Liver (tissue), 9 donors: ENCODE results near the gene SH3PXD2A. TPM values are rescaled to one million over a fixed set of nuclear protein-coding genes. Genes with fewer than 3 reads are reported as not detected.
A peak's percentile ranks its signal among the peaks of the same experiment; 100 is the strongest.

Source experiments
- DNase-seq: peaks from one replicate; pipeline ENCODE4 v3.0.0-alpha.2; 2017; ENCODE audit warnings: low spot score
- H3K27ac ChIP-seq, 2 donors: one replicate each; pipeline ENCODE4 v1.7.0; 2013; ENCODE audit warnings: inconsistent platforms in 2 of 2, low read length in 2 of 2, control low read depth in 1 of 2, low read depth in 1 of 2, mild to moderate bottlenecking in 1 of 2
- H3K27me3 ChIP-seq, 4 donors: one replicate each; pipeline versions ENCODE4 v1.6.1 to v1.7.0; 2013; ENCODE audit warnings: low read length in 3 of 4, inconsistent platforms in 1 of 4, mild to moderate bottlenecking in 1 of 4, moderate library complexity in 1 of 4; ENCODE audit not compliant: control insufficient read depth in 4 of 4, insufficient read depth in 4 of 4
- H3K36me3 ChIP-seq, 4 donors: one replicate each; pipeline versions ENCODE4 v1.6.1 to v1.7.0; 2013; ENCODE audit warnings: low read length in 3 of 4, mild to moderate bottlenecking in 3 of 4, low read depth in 1 of 4, moderate library complexity in 1 of 4; ENCODE audit not compliant: control insufficient read depth in 4 of 4, insufficient read depth in 3 of 4
- H3K4me1 ChIP-seq, 4 donors: one replicate each; pipeline versions ENCODE4 v1.6.1 to v1.7.0; 2013; ENCODE audit warnings: low read length in 3 of 4, mild to moderate bottlenecking in 3 of 4, moderate library complexity in 1 of 4; ENCODE audit not compliant: control insufficient read depth in 4 of 4, insufficient read depth in 4 of 4
- H3K4me3 ChIP-seq, 3 donors: one replicate each; pipeline versions ENCODE4 v1.6.1 to v1.7.0; 2013; ENCODE audit warnings: low read length in 3 of 3, control low read depth in 1 of 3, low read depth in 1 of 3, mild to moderate bottlenecking in 1 of 3
- H3K9ac ChIP-seq, 2 donors: one replicate each; pipeline ENCODE4 v1.7.0; 2013; ENCODE audit warnings: low read length in 2 of 2, mild to moderate bottlenecking in 2 of 2, moderate library complexity in 2 of 2, control low read depth in 1 of 2, low read depth in 1 of 2
- H3K9me3 ChIP-seq, 4 donors: one replicate each; pipeline versions ENCODE4 v1.6.1 to v1.7.0; 2013; ENCODE audit warnings: low read length in 3 of 4; ENCODE audit not compliant: control insufficient read depth in 4 of 4
- ATF3 ChIP-seq: IDR thresholded peaks from 2 replicates; pipeline ENCODE4 v1.6.1; 2016; ENCODE audit warnings: antibody characterized with exemption
- CTCF ChIP-seq: fragments of 150-350 bp; IDR thresholded peaks from 2 replicates; pipeline ENCODE4 v1.5.1; 2017; ENCODE audit warnings: improper control_type of control experiment, low read depth, low read length; ENCODE audit not compliant: missing input control
- EGR1 ChIP-seq, 2 donors: IDR thresholded peaks; 2 replicates each; pipeline ENCODE4 v1.6.1; 2016 to 2018; ENCODE audit warnings: antibody characterized with exemption in 2 of 2, low read depth in 2 of 2
- FOXA1 ChIP-seq: IDR thresholded peaks from 2 replicates; pipeline ENCODE4 v1.6.1; 2016; ENCODE audit warnings: antibody characterized with exemption
- FOXA2 ChIP-seq: IDR thresholded peaks from 2 replicates; pipeline ENCODE4 v1.6.1; 2016; ENCODE audit warnings: antibody characterized with exemption
- GABPA ChIP-seq, 2 donors: IDR thresholded peaks in 1 of 2; conservative IDR thresholded peaks in 1 of 2; 2 replicates each; pipeline ENCODE4 v1.6.1; 2016; ENCODE audit warnings: antibody characterized with exemption in 2 of 2, mild to moderate bottlenecking in 1 of 2, moderate library complexity in 1 of 2
- HNF4A ChIP-seq, 2 donors: conservative IDR thresholded peaks; 2 replicates each; pipeline ENCODE4 v1.6.1; 2016; ENCODE audit warnings: antibody characterized with exemption in 2 of 2, mild to moderate bottlenecking in 2 of 2
- HNF4G ChIP-seq: IDR thresholded peaks from 2 replicates; pipeline ENCODE4 v1.6.1; 2016; ENCODE audit warnings: antibody characterized with exemption
- JUND ChIP-seq, 2 donors: IDR thresholded peaks; 2 replicates each; pipeline ENCODE4 v1.6.1; 2016; ENCODE audit warnings: antibody characterized with exemption in 2 of 2
- MAX ChIP-seq: IDR thresholded peaks from 2 replicates; pipeline ENCODE4 v1.6.1; 2016; ENCODE audit warnings: antibody characterized with exemption
- NR2F2 ChIP-seq: IDR thresholded peaks from 2 replicates; pipeline ENCODE4 v1.6.1; 2016; ENCODE audit warnings: antibody characterized with exemption
- RAD21 ChIP-seq, 2 donors: IDR thresholded peaks; 2 replicates each; pipeline ENCODE4 v1.6.1; 2016; ENCODE audit warnings: antibody characterized with exemption in 2 of 2, mild to moderate bottlenecking in 2 of 2
- REST ChIP-seq: IDR thresholded peaks from 2 replicates; pipeline ENCODE4 v1.6.1; 2016; ENCODE audit warnings: antibody characterized with exemption, mild to moderate bottlenecking
- RXRA ChIP-seq, 2 donors: IDR thresholded peaks; 2 replicates each; pipeline ENCODE4 v1.6.1; 2017 to 2018; ENCODE audit warnings: antibody characterized with exemption in 2 of 2, mild to moderate bottlenecking in 1 of 2
- SP1 ChIP-seq: IDR thresholded peaks from 2 replicates; pipeline ENCODE4 v1.6.1; 2018; ENCODE audit warnings: antibody characterized with exemption, mild to moderate bottlenecking
- TAF1 ChIP-seq: conservative IDR thresholded peaks from 2 replicates; pipeline ENCODE4 v1.6.1; 2016; ENCODE audit warnings: antibody characterized with exemption, mild to moderate bottlenecking
- YY1 ChIP-seq: IDR thresholded peaks from 2 replicates; pipeline ENCODE4 v1.6.1; 2016; ENCODE audit warnings: antibody characterized with exemption, mild to moderate bottlenecking
- ZBTB33 ChIP-seq: IDR thresholded peaks from 2 replicates; pipeline ENCODE4 v1.6.1; 2016; ENCODE audit warnings: antibody characterized with exemption
- WGBS: extraction: QIAGEN DNeasy Blood & Tissue Kit; methylation state at CpG from one replicate; pipeline ENCODE4 v1.1.7; 2013; 5-methylcytosine and 5-hydroxymethylcytosine counted together
- polyA plus RNA-seq, 2 donors: library from polyadenylated mRNA; stranded (reverse) in 1 of 2; unstranded in 1 of 2; fragments of 200-250 nt in 1 of 2; fragments of >200 nt in 1 of 2; fragmentation: Nextera tagmentation in 1 of 2; extraction: Ambion mirVana in 1 of 2; gene quantifications; one replicate each; pipeline versions ENCODE4 v1.2.1 to v1.2.3, GENCODE V29; 2013 to 2015
- total RNA-seq, 2 donors: library from RNA; depleted of rRNA; stranded (reverse); fragments of >200 nt; gene quantifications; one replicate each; pipeline ENCODE4 v1.2.3, GENCODE V29; 2014
- donor health status: healthy.
- donor health status: healthy.
- donor health status: healthy.
- donor health status: healthy.
- donor health status: healthy.

Gene SH3PXD2A
- total and polyA plus RNA-seq, 4 donors, result 0.82 to 5.5 (median 3.9) TPM

GRCh38 chr10:103592186-103593021 is 263.0 kb downstream of the SH3PXD2A start:
- peaks cover 0 to 3% (median 0%) of the 10 kb centered on the region in 4 donors for H3K36me3 ChIP-seq
- DNase-seq, result no peak
- H3K9me3 ChIP-seq, result no peaks in the 10 kb centered on the region
- TF ChIP-seq EGR1 (IDR thresholded peaks at IDR 0.05; ENCODE audit: low read depth in 2 of 2), result no peak
- peak; percentile 76 to 84 for TF ChIP-seq RAD21 (IDR thresholded peaks at IDR 0.05)
- peak; percentile 57 for TF ChIP-seq CTCF
- TF ChIP-seq JUND (IDR thresholded peaks at IDR 0.05), result no peak
- TF ChIP-seq MAX, result no peak
- no peak for TF ChIP-seq SP1
- no peak for TF ChIP-seq GABPA (IDR thresholded peaks at IDR 0.05 in 1 of 2, conservative IDR thresholded peaks at IDR 0.05 in 1 of 2)
- no peak for TF ChIP-seq ATF3
- TF ChIP-seq TAF1, result no peak
- no peak for TF ChIP-seq HNF4G
- TF ChIP-seq NR2F2, result no peak
- TF ChIP-seq FOXA2, result no peak
- TF ChIP-seq YY1, result no peak
- TF ChIP-seq RXRA (IDR thresholded peaks at IDR 0.05), result peak in 1 of 2 donors; percentile 15
- no peak for TF ChIP-seq ZBTB33
- no peak for TF ChIP-seq HNF4A (conservative IDR thresholded peaks at IDR 0.05)
- no peak for TF ChIP-seq FOXA1
- no peak for TF ChIP-seq REST
- H3K27me3 ChIP-seq, result no peaks in the 10 kb centered on the region
- no peak overlapping the region for H3K27ac ChIP-seq
- H3K4me3 ChIP-seq, result no peak overlapping the region
- 87% methylated on average over 15 of the region's 15 CpGs for WGBS
- peaks cover 0 to 10% (median 4%) of the 10 kb centered on the region in 4 donors for H3K4me1 ChIP-seq
- H3K9ac ChIP-seq, result no peak overlapping the region
